BE2C (cell line): ENCODE data around the gene CAMK1D.

Experiments
- DNase-seq: peaks from one replicate; pipeline ENCODE4 v3.0.0-alpha.2; 2020
- H3K27me3 ChIP-seq: fragments of 250-450 bp; sonication (Bioruptor Pico); 2 replicates; pipeline ENCODE4 v1.5.1; 2020; ENCODE audit warnings: mild to moderate bottlenecking
- H3K36me3 ChIP-seq: fragments of 250-450 bp; sonication (Bioruptor Pico); 2 replicates; pipeline ENCODE4 v1.5.1; 2020; ENCODE audit warnings: mild to moderate bottlenecking
- H3K4me1 ChIP-seq: fragments of 250-450 bp; sonication (Bioruptor Pico); 2 replicates; pipeline ENCODE4 v1.5.1; 2020
- H3K4me3 ChIP-seq: 2 replicates; pipeline ENCODE4 v1.5.1; 2011; ENCODE audit warnings: low read depth, low read length
- H3K9me3 ChIP-seq: fragments of 250-450 bp; sonication (Bioruptor Pico); 2 replicates; pipeline ENCODE4 v1.5.1; 2020
- CTCF ChIP-seq: IDR thresholded peaks from 2 replicates; pipeline ENCODE4 v1.5.1; 2012; ENCODE audit warnings: mild to moderate bottlenecking, low read depth, low read length

The CAMK1D gene

GRCh38 chr10:12843296-12843945, 494.1 kb downstream of the CAMK1D start:
- no peak overlapping the region for H3K4me3 ChIP-seq
- H3K36me3 ChIP-seq = no peaks in the 10 kb centered on the region
- H3K4me1 ChIP-seq = no peaks in the 10 kb centered on the region
- no peak for TF ChIP-seq CTCF
- no peaks in the 10 kb centered on the region for H3K27me3 ChIP-seq
- DNase-seq = no peak
- H3K9me3 ChIP-seq = no peaks in the 10 kb centered on the region

GRCh38 chr10:12844811-12845483, 495.6 kb downstream of the CAMK1D start:
- no peaks in the 10 kb centered on the region for H3K27me3 ChIP-seq
- no peak overlapping the region for H3K4me3 ChIP-seq
- no peaks in the 10 kb centered on the region for H3K9me3 ChIP-seq
- no peaks in the 10 kb centered on the region; the same call in 1 of the 2 replicates for H3K4me1 ChIP-seq
- H3K36me3 ChIP-seq = no peaks in the 10 kb centered on the region
- DNase-seq = no peak
- no peak for TF ChIP-seq CTCF

- H3K36me3 ChIP-seq = no peaks in the 10 kb centered on the region
- DNase-seq = no peak
- no peak for TF ChIP-seq CTCF
- no peak overlapping the region for H3K4me3 ChIP-seq
- H3K4me1 ChIP-seq = no peaks in the 10 kb centered on the region; the same call in 1 of the 2 replicates
- H3K9me3 ChIP-seq = no peaks in the 10 kb centered on the region
- H3K27me3 ChIP-seq = no peaks in the 10 kb centered on the region
Observed at GRCh38 chr10:12846718-12847117, 497.4 kb downstream of the CAMK1D start.

GRCh38 chr10:12847361-12847975, 498.1 kb downstream of the CAMK1D start:
- no peak overlapping the region for H3K4me3 ChIP-seq
- no peaks in the 10 kb centered on the region for H3K36me3 ChIP-seq
- peak; percentile 62 for TF ChIP-seq CTCF
- no peaks in the 10 kb centered on the region; the same call in 1 of the 2 replicates for H3K4me1 ChIP-seq
- H3K9me3 ChIP-seq = no peaks in the 10 kb centered on the region
- peak; percentile 60 for DNase-seq
- no peaks in the 10 kb centered on the region for H3K27me3 ChIP-seq

GRCh38 chr10:12848439-12849173, 499.3 kb downstream of the CAMK1D start:
- Histone ChIP-seq H3K4me3 (no peak overlapping the region), H3K27me3 (no peaks in the 10 kb centered on the region), H3K9me3 (no peaks in the 10 kb centered on the region), H3K36me3 (no peaks in the 10 kb centered on the region), H3K4me1 (no peaks in the 10 kb centered on the region; the same call in 1 of the 2 replicates)
- no peak for TF ChIP-seq CTCF
- DNase-seq = no peak
